ENCODE results near the gene BCL2L13.
A peak's percentile ranks its signal among the peaks of the same experiment; 100 is the strongest.
"Not testable (repeated sequence)": the region's sequence is repeated elsewhere in the genome, so short reads cannot be mapped to it uniquely, and the experiment has no call there.

Gene BCL2L13

GRCh38 chr22:17698276-17698675 is 59.7 kb downstream of the BCL2L13 start:
- not testable (repeated sequence) for DNase-seq

GRCh38 chr22:17698948-17699347 is 60.4 kb downstream of the BCL2L13 start:
- DNase-seq = no peak

- DNase-seq = no peak
Measured at GRCh38 chr22:17699696-17700340, 61.3 kb downstream of the BCL2L13 start.

- DNase-seq = no peak
Measured at GRCh38 chr22:17700778-17701177, 62.2 kb downstream of the BCL2L13 start.

- DNase-seq = no peak
Measured at GRCh38 chr22:17703811-17704210, 65.3 kb downstream of the BCL2L13 start.

- no peak for DNase-seq
Measured at GRCh38 chr22:17705546-17705945, 67.0 kb downstream of the BCL2L13 start.

- DNase-seq = peak; percentile 29
Measured at GRCh38 chr22:17705951-17706900, 67.7 kb downstream of the BCL2L13 start.

GRCh38 chr22:17706947-17707346 is 68.4 kb downstream of the BCL2L13 start:
- DNase-seq = no peak

GRCh38 chr22:17707526-17707925 is 69.0 kb downstream of the BCL2L13 start:
- no peak for DNase-seq

- no peak for DNase-seq
Measured at GRCh38 chr22:17710023-17710422, 71.5 kb downstream of the BCL2L13 start.

GRCh38 chr22:17712441-17712840 is 73.9 kb downstream of the BCL2L13 start:
- no peak for DNase-seq

- no peak for DNase-seq
Measured at GRCh38 chr22:17716529-17716928, 78.0 kb downstream of the BCL2L13 start.

- DNase-seq = no peak
Measured at GRCh38 chr22:17717708-17718107, 79.2 kb downstream of the BCL2L13 start.

GRCh38 chr22:17719911-17720310 is 81.4 kb downstream of the BCL2L13 start:
- DNase-seq = no peak

GRCh38 chr22:17724241-17724640 is 85.7 kb downstream of the BCL2L13 start:
- no peak for DNase-seq

GRCh38 chr22:17724678-17725499 is 86.3 kb downstream of the BCL2L13 start:
- no peak for DNase-seq

GRCh38 chr22:17725500-17725796 is 86.9 kb downstream of the BCL2L13 start:
- DNase-seq = no peak

GRCh38 chr22:17726006-17726927 is 87.7 kb downstream of the BCL2L13 start:
- DNase-seq = no peak

- no peak for DNase-seq
Measured at GRCh38 chr22:17726928-17727897, 88.7 kb downstream of the BCL2L13 start.

- DNase-seq = no peak
Measured at GRCh38 chr22:17728786-17729185, 90.2 kb downstream of the BCL2L13 start.

- DNase-seq = no peak
Measured at GRCh38 chr22:17729561-17729960, 91.0 kb downstream of the BCL2L13 start.
